Transverse colon (tissue), 4 donors: ENCODE data around the gene CTSD. TPM values are rescaled to one million over a fixed set of nuclear protein-coding genes. Genes with fewer than 3 reads are reported as not detected.

Experiments
- DNase-seq: peaks from one replicate; pipeline ENCODE4 v3.0.0-alpha.2; 2019
- H3K27ac ChIP-seq, 4 donors: fragments of 200-600 bp; sonication (generic); 2 replicates each; pipeline ENCODE4 v1.5.1; 2016 to 2018; ENCODE audit warnings: inconsistent platforms in 4 of 4
- H3K27me3 ChIP-seq: fragments of 200-600 bp; sonication (generic); 2 replicates; pipeline ENCODE4 v1.5.1; 2017; ENCODE audit warnings: inconsistent platforms
- H3K36me3 ChIP-seq, 4 donors: fragments of 200-600 bp; sonication (generic); 2 replicates each; pipeline ENCODE4 v1.5.1; 2017 to 2019; ENCODE audit warnings: inconsistent platforms in 4 of 4
- H3K4me1 ChIP-seq, 4 donors: fragments of 200-600 bp; sonication (generic); 2 replicates each; pipeline ENCODE4 v1.5.1; 2017 to 2020; ENCODE audit warnings: inconsistent platforms in 4 of 4
- H3K4me3 ChIP-seq, 4 donors: fragments of 200-600 bp; sonication (generic); 1 replicate in 1 of 4; 2 replicates in 3 of 4; pipeline versions ENCODE4 v1.5.1 to v1.6.1; 2017 to 2019; ENCODE audit warnings: inconsistent platforms in 4 of 4
- H3K9me3 ChIP-seq, 2 donors: fragments of 200-600 bp; sonication (generic); 2 replicates each; pipeline ENCODE4 v1.5.1; 2017 to 2019; ENCODE audit warnings: inconsistent platforms in 2 of 2
- EP300 ChIP-seq: sonication (generic); formaldehyde crosslinking; IDR thresholded peaks from one replicate; pipeline ENCODE4 v1.6.1; 2017; ENCODE audit warnings: antibody characterized with exemption, low read depth
- POLR2A ChIP-seq: fragments of 450-650 bp; IDR thresholded peaks from one replicate; pipeline ENCODE4 v1.6.1; 2016; ENCODE audit warnings: antibody characterized with exemption, mild to moderate bottlenecking, moderate library complexity
- POLR2AphosphoS5 ChIP-seq, 3 donors: sonication (generic); formaldehyde crosslinking; IDR thresholded peaks; one replicate each; pipeline ENCODE4 v1.6.1; 2016; ENCODE audit warnings: antibody characterized with exemption in 3 of 3
- WGBS, 2 donors: methylation state at CpG; one replicate each; pipeline ENCODE4 v1.1.5; 2018; ENCODE audit warnings: low coverage in 1 of 2; 5-methylcytosine and 5-hydroxymethylcytosine counted together
- in situ Hi-C, 4 donors: fragments of 200-750 bp; cut with MboI; loops; one replicate each; pipeline versions ENCODE4 v1.15.0 to v1.15.1; 2017; ENCODE audit warnings: low sequenced_read_pairs in 3 of 4, low pct_ligation_motif_present in 1 of 4, low pct_unique_long_range_greater_than_20kb in 1 of 4
- intact Hi-C: fragments of 100-400 bp; cut with DNase I; formaldehyde crosslinking; loops from one replicate; pipeline ENCODE4 v1.15.1; 2023; ENCODE audit warnings: low total_unique reads
- total RNA-seq, 4 donors: library from RNA; depleted of rRNA; stranded (reverse); fragments of >200 nt; gene quantifications; one replicate each; pipeline ENCODE4 v1.1.0, GENCODE V29; 2016
- TF ChIP-seq, protein P1 (sequence below), 5 experiments: fragments of 200-600 bp in 3 of 5; fragments of 450-650 bp in 2 of 5; sonication (generic) in 3 of 5; IDR thresholded peaks; 1 replicate in 2 of 5; 2 replicates in 3 of 5; pipeline ENCODE4 v1.5.1; 2016 to 2017; ENCODE audit warnings: antibody characterized with exemption in 5 of 5, inconsistent platforms in 3 of 5, mild to moderate bottlenecking in 2 of 5, moderate library complexity in 1 of 5

Gene CTSD
- total RNA-seq, 4 donors from 2014 or later = 548 to 1,794 (median 1,176) TPM

DNA sequence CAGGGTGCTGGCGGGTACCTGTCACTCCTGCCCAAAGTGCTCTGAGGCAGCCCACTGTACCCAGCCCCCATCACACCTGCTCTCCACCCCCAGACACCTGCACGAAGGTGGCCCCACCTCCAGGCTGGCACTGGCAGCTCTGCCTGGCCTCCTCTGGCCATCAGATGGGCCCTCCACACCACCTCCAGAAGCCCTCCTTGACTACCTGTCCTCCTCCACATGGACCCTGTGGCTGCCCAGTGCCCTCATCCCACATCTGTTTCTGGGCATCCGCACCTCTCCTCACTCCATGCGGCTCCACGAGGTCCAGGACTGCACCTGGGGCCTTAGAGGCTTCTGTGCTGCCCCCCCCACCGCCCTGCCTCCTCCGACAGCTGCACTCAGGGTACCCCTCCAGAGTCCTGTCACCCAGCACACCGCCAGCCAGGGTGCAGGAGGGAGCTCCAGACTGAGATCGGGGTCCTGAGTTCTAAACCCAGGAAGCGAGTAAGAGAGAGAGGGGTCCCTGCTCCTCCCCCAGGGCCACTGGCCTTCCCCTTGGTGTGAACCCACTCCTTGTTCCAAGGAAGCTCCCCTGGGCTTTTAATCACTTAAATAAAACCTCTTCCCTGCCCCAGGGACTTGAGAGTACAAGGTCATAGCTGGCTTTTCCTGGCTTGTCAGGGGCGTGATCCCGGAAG is 1.7 kb downstream of the CTSD start:
- H3K4me1 ChIP-seq = peaks cover 25 to 56% (median 38%) of the 10 kb centered on the region in 4 donors
- no peaks in the 10 kb centered on the region for H3K9me3 ChIP-seq
- peak overlapping the region; percentile 83 to 96 (median 92) for H3K27ac ChIP-seq
- H3K27me3 ChIP-seq = no peaks in the 10 kb centered on the region
- H3K36me3 ChIP-seq = peaks cover 0 to 4% (median 1%) of the 10 kb centered on the region in 4 donors
- TF ChIP-seq POLR2A (no peak), POLR2AphosphoS5 (IDR thresholded peaks at IDR 0.05) (no peak), EP300 (no peak)
- TF ChIP-seq, protein P1, sequence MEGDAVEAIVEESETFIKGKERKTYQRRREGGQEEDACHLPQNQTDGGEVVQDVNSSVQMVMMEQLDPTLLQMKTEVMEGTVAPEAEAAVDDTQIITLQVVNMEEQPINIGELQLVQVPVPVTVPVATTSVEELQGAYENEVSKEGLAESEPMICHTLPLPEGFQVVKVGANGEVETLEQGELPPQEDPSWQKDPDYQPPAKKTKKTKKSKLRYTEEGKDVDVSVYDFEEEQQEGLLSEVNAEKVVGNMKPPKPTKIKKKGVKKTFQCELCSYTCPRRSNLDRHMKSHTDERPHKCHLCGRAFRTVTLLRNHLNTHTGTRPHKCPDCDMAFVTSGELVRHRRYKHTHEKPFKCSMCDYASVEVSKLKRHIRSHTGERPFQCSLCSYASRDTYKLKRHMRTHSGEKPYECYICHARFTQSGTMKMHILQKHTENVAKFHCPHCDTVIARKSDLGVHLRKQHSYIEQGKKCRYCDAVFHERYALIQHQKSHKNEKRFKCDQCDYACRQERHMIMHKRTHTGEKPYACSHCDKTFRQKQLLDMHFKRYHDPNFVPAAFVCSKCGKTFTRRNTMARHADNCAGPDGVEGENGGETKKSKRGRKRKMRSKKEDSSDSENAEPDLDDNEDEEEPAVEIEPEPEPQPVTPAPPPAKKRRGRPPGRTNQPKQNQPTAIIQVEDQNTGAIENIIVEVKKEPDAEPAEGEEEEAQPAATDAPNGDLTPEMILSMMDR (IDR thresholded peaks at IDR 0.05) = no peak
- 66% methylated on average over 12 of the region's 12 CpGs; no CpG with 5 or more reads in 1 of the 2 donors for WGBS, 2 donors
- DNase-seq = no peak
- intact Hi-C loops (no loop called here), in situ Hi-C loops (no loop called here)
- peak overlapping the region in 3 of 4 donors; percentile 91 to 96 (median 95) for H3K4me3 ChIP-seq

DNA sequence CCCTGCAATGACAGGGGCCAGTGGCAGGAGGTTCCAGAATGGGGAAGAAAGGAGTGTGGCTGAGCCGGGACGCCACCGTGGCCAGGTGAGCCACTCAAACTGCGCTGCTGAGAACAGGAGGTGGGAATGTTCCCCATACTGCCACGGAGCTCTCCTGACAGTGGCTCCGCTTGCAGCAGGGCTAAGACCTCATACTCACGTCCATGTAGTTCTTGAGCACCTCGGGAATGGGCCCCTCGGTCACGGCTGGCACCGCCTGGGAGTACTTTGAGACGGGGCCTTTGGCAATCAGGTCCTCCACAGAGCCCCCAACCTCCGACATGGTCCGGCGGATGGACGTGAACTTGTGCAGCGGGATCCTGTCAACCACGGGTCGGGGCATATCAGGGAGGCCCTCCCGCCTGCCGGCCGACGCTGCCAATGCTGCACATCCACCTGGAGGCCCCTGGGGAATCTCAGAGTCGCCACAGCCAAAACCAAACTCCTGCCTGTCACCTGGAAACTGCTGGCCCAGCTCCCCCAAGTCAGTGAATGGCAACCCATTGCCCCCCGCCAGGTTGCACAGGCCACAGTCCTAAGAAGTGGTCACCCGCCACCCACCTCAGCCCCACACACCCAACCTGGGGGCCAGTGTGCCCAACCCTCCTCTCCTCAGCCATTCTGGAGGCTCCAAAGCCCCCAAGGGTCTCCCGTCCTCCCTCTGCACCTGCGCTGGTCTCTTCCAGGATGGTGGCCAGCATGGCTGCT is 2.4 kb downstream of the CTSD start:
- no peak for DNase-seq
- H3K36me3 ChIP-seq = peaks cover 0 to 9% (median 3%) of the 10 kb centered on the region in 4 donors
- H3K4me3 ChIP-seq = peak overlapping the region in 2 of 4 donors; percentile 95 to 96
- peaks cover 25 to 63% (median 40%) of the 10 kb centered on the region in 4 donors for H3K4me1 ChIP-seq
- H3K27ac ChIP-seq = peak overlapping the region; percentile 83 to 96 (median 92)
- no peak for TF ChIP-seq POLR2AphosphoS5 (IDR thresholded peaks at IDR 0.05)
- no peak for TF ChIP-seq EP300
- no peak for TF ChIP-seq POLR2A
- TF ChIP-seq, protein P1 (IDR thresholded peaks at IDR 0.05) = no peak
- no peaks in the 10 kb centered on the region for H3K27me3 ChIP-seq
- in situ Hi-C loops (no loop called here), intact Hi-C loops (no loop called here)
- 80 to 90% methylated on average over 2 to 27 of the region's 28 CpGs for WGBS, 2 donors
- no peaks in the 10 kb centered on the region for H3K9me3 ChIP-seq

DNA sequence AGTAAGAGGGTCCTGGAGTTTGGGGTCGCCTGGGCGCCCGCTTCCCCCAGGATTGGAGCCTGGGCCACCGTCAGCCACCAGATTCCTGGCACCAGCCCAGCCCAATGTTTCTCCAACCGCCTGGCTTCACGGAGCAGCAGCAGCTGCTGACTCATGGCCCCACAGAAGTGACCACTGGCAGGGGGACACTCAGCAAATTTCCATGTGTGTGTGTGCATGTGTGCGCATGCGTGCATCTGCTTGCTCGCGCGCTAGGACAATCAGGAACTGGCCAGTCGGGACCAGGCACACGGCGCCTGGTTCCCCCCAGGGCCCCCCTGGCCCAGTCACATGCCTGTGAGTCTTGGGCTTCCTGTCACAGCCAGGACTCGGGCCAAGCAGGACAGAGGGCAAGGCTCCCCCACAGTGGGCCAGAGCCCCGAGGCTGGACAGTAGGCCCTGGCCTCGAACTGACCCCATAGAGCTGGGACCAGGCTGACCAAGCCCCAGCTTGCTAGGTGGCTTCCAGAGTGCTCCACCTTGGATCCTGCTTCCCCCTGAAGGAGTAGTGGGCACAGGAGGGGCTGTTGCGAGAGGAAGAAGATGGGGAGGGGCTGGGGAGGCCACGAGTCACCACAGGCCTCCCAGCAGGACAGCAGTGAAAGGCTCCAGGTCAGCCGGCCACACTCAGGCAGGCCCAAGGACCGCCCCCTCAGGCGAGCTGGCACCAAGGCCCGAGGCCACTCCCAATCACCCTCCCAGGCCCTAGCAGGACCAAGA is 3.2 kb downstream of the CTSD start:
- 57% methylated on average over 15 of the region's 23 CpGs; no CpG with 5 or more reads in 1 of the 2 donors for WGBS, 2 donors
- Histone ChIP-seq H3K36me3 (peaks cover 0 to 9% (median 3%) of the 10 kb centered on the region in 4 donors), H3K27ac (peak overlapping the region; percentile 83 to 96 (median 92)), H3K4me3 (peak overlapping the region in 1 of 4 donors; percentile 2), H3K9me3 (no peaks in the 10 kb centered on the region), H3K27me3 (no peaks in the 10 kb centered on the region), H3K4me1 (peaks cover 25 to 66% (median 43%) of the 10 kb centered on the region in 4 donors)
- in situ Hi-C loops = no loop called here
- intact Hi-C loops = no loop called here
- DNase-seq = peak; percentile 71
- TF ChIP-seq EP300 = peak; percentile 20
- TF ChIP-seq POLR2AphosphoS5 (IDR thresholded peaks at IDR 0.05) = peak; percentile 47 to 58 (median 48)
- TF ChIP-seq POLR2A = no peak

DNA sequence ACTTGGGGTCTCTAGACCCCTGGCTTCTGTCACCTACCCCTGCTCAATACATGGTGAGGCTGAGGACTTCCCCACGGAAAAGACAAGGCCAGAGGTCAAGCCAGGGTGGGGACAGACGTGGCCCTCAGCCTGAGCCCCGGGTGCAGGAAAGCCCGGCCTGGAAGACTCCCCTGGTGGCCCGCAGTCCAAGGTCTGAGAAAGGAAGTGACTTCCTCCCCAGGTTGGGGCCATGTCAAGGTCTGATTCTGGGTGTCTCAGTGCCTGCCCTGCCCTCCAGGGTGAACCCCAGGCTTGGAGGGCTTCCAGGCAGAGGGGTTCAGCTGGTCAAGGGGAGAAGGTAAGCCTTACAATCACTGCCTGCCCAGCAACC is 3.9 kb downstream of the CTSD start:
- in situ Hi-C loops (no loop called here), intact Hi-C loops (no loop called here)
- Histone ChIP-seq H3K27me3 (no peaks in the 10 kb centered on the region), H3K36me3 (peaks cover 0 to 10% (median 5%) of the 10 kb centered on the region in 4 donors), H3K27ac (peak overlapping the region; percentile 25 to 96 (median 88)), H3K4me3 (peak overlapping the region in 1 of 4 donors; percentile 2), H3K9me3 (no peaks in the 10 kb centered on the region), H3K4me1 (peaks cover 25 to 66% (median 43%) of the 10 kb centered on the region in 4 donors)
- no peak for DNase-seq
- TF ChIP-seq, protein P1 (IDR thresholded peaks at IDR 0.05) = no peak
- TF ChIP-seq POLR2AphosphoS5 (IDR thresholded peaks at IDR 0.05) = no peak
- WGBS, 2 donors = 69% methylated on average over 3 of the region's 5 CpGs; no CpG with 5 or more reads in 1 of the 2 donors
